Diencephalon (tissue), 1 donor: ENCODE measurements around the gene KRT26. TPM values are rescaled to one million over a fixed set of nuclear protein-coding genes. Genes with fewer than 3 reads are reported as not detected.

Experiments used
- total RNA-seq: library from RNA; depleted of rRNA; stranded (reverse); fragments of >200 nt; gene quantifications from one replicate; pipeline ENCODE4 v1.2.3, GENCODE V29; 2014

Gene KRT26
- total RNA-seq: not detected

GRCh38 chr17:40772101-40772500, at the start of gene KRT26:
KRT26 (minus strand) TSS chr17:40772201; CDS start chr17:40772113, 88 bp downstream.

GRCh38 chr17:40799859-40800258, 27.9 kb upstream of the KRT26 start, which contains the start of gene KRT28:
KRT28 (minus strand) TSS chr17:40799959; CDS start chr17:40799893, 66 bp downstream.

GRCh38 chr17:40782450-40782849, 10.4 kb upstream of the KRT26 start, which contains the start of gene KRT27:
KRT27 (minus strand) TSS chr17:40782550; CDS start chr17:40782493, 57 bp downstream.

GRCh38 chr17:40755231-40755630, 16.8 kb downstream of the KRT26 start, which contains the start of gene KRT25:
KRT25 (minus strand) TSS chr17:40755331; CDS start chr17:40755271, 60 bp downstream.

Other genes with a start within 250 kb of the KRT26 start
- not detected for gene CCR7, start 206.7 kb downstream of the KRT26 start, total RNA-seq
- 95.5 TPM for gene SMARCE1, start 124.4 kb downstream of the KRT26 start, total RNA-seq
- 18.7 TPM for gene KRT222, start 107.0 kb downstream of the KRT26 start, total RNA-seq
- not detected for gene KRT24, start 68.4 kb downstream of the KRT26 start, total RNA-seq
- gene KRT25, start 16.9 kb downstream of the KRT26 start, total RNA-seq: not detected
- gene KRT27, start 10.3 kb upstream of the KRT26 start, total RNA-seq: not detected
- not detected for gene KRT28, start 27.8 kb upstream of the KRT26 start, total RNA-seq
- 2.8 TPM for gene KRT10, start 50.4 kb upstream of the KRT26 start, total RNA-seq
- not detected for gene KRT12, start 95.0 kb upstream of the KRT26 start, total RNA-seq
- not detected for gene KRT20, start 113.0 kb upstream of the KRT26 start, total RNA-seq
- 0.46 TPM for gene KRT23, start 165.4 kb upstream of the KRT26 start, total RNA-seq
- not detected for gene KRT39, start 194.7 kb upstream of the KRT26 start, total RNA-seq
- gene KRT40, start 212.1 kb upstream of the KRT26 start, total RNA-seq: not detected
- gene KRTAP3-3, start 222.0 kb upstream of the KRT26 start, total RNA-seq: not detected
- gene KRTAP3-2, start 227.7 kb upstream of the KRT26 start, total RNA-seq: not detected
- not detected for gene KRTAP3-1, start 236.9 kb upstream of the KRT26 start, total RNA-seq